A673 (cell line): ENCODE measurements around the gene PRMT9.

Experiments used
- CTCF ChIP-seq: fragments of 300-800, 200-600 bp; sonication (generic); conservative IDR thresholded peaks from 2 replicates; pipeline ENCODE4 v1.5.1; 2017; ENCODE audit warnings: low read depth, mild to moderate bottlenecking, antibody characterized with exemption, low read length, moderate library complexity, mixed read lengths
- EZH2 ChIP-seq: fragments of 200-600 bp; sonication (generic); IDR thresholded peaks from 2 replicates; pipeline ENCODE4 v1.6.1; 2017; ENCODE audit warnings: borderline replicate concordance, low read depth, mild to moderate bottlenecking, mixed read lengths, antibody characterized with exemption, low read length; ENCODE audit not compliant: poor library complexity, severe bottlenecking

GRCh38 chr4:147640331-147640730 is 43.6 kb downstream of the PRMT9 start:
- TF ChIP-seq CTCF (no peak), EZH2 (no peak)
